ENCODE measurements around the gene YPEL2.

YPEL2 gene

GRCh38 chr17:59431601-59432000 lies 100.1 kb downstream of the YPEL2 start:
- H3F3A ChIP-seq (ENCODE audit: control insufficient read depth, insufficient read depth) = no peaks in the 10 kb centered on the region
- H3K4me2 ChIP-seq (ENCODE audit: low read length) = no peak overlapping the region
- H3K79me2 ChIP-seq (ENCODE audit: control insufficient read depth, low read length) = no peaks in the 10 kb centered on the region
- no peak overlapping the region for H3K4me3 ChIP-seq (ENCODE audit: low read length)
- no peak overlapping the region for H3K27ac ChIP-seq (ENCODE audit: low read depth, low read length)
- no peaks in the 10 kb centered on the region for H3K36me3 ChIP-seq (ENCODE audit: control insufficient read depth, low read length)
- no peaks in the 10 kb centered on the region for H3K4me1 ChIP-seq (ENCODE audit: control insufficient read depth, low read length)
- H3K9me3 ChIP-seq (ENCODE audit: control insufficient read depth, insufficient read depth, low read length) = no peaks in the 10 kb centered on the region
- no peaks in the 10 kb centered on the region for H3K9me2 ChIP-seq (replicated peaks; ENCODE audit: control insufficient read depth, low read length)
- TF ChIP-seq EZH2phosphoT487 (IDR thresholded peaks at IDR 0.05; ENCODE audit: borderline replicate concordance, low read length) (no peak), CTCF (IDR thresholded peaks at IDR 0.05; ENCODE audit: low read depth, low read length, poor library complexity, severe bottlenecking) (no peak)
- H3K27me3 ChIP-seq (ENCODE audit: control insufficient read depth, low read length) = peaks cover 14% of the 10 kb centered on the region
- H4K20me1 ChIP-seq (ENCODE audit: control insufficient read depth, insufficient read depth, low read depth, low read length) = no peaks in the 10 kb centered on the region

- Histone ChIP-seq H3K4me1 (ENCODE audit: control insufficient read depth, low read length) (peaks cover 5% of the 10 kb centered on the region), H3K4me3 (ENCODE audit: low read length) (no peak overlapping the region), H3K27me3 (ENCODE audit: control insufficient read depth, low read length) (peaks cover 18% of the 10 kb centered on the region), H3K27ac (ENCODE audit: low read depth, low read length) (no peak overlapping the region), H3K9me3 (ENCODE audit: control insufficient read depth, insufficient read depth, low read length) (no peaks in the 10 kb centered on the region), H3F3A (ENCODE audit: control insufficient read depth, insufficient read depth) (no peaks in the 10 kb centered on the region), H4K20me1 (ENCODE audit: control insufficient read depth, insufficient read depth, low read depth, low read length) (no peaks in the 10 kb centered on the region), H3K79me2 (ENCODE audit: control insufficient read depth, low read length) (no peaks in the 10 kb centered on the region), H3K4me2 (ENCODE audit: low read length) (no peak overlapping the region), H3K9me2 (replicated peaks; ENCODE audit: control insufficient read depth, low read length) (no peaks in the 10 kb centered on the region), H3K36me3 (ENCODE audit: control insufficient read depth, low read length) (no peaks in the 10 kb centered on the region)
- TF ChIP-seq EZH2phosphoT487 (IDR thresholded peaks at IDR 0.05; ENCODE audit: borderline replicate concordance, low read length) (no peak), CTCF (IDR thresholded peaks at IDR 0.05; ENCODE audit: low read depth, low read length, poor library complexity, severe bottlenecking) (no peak)
Measured at GRCh38 chr17:59432657-59433056, 101.2 kb downstream of the YPEL2 start.

- H4K20me1 ChIP-seq (ENCODE audit: control insufficient read depth, insufficient read depth, low read depth, low read length) = no peaks in the 10 kb centered on the region
- H3K4me1 ChIP-seq (ENCODE audit: control insufficient read depth, low read length) = peaks cover 14% of the 10 kb centered on the region
- peaks cover 18% of the 10 kb centered on the region for H3K27me3 ChIP-seq (ENCODE audit: control insufficient read depth, low read length)
- H3K9me2 ChIP-seq (replicated peaks; ENCODE audit: control insufficient read depth, low read length) = no peaks in the 10 kb centered on the region
- no peak overlapping the region for H3K27ac ChIP-seq (ENCODE audit: low read depth, low read length)
- no peaks in the 10 kb centered on the region for H3K79me2 ChIP-seq (ENCODE audit: control insufficient read depth, low read length)
- no peaks in the 10 kb centered on the region for H3K36me3 ChIP-seq (ENCODE audit: control insufficient read depth, low read length)
- no peak overlapping the region for H3K4me3 ChIP-seq (ENCODE audit: low read length)
- no peak overlapping the region for H3K4me2 ChIP-seq (ENCODE audit: low read length)
- H3K9me3 ChIP-seq (ENCODE audit: control insufficient read depth, insufficient read depth, low read length) = no peaks in the 10 kb centered on the region
- TF ChIP-seq EZH2phosphoT487 (IDR thresholded peaks at IDR 0.05; ENCODE audit: borderline replicate concordance, low read length) (no peak), CTCF (IDR thresholded peaks at IDR 0.05; ENCODE audit: low read depth, low read length, poor library complexity, severe bottlenecking) (no peak)
- no peaks in the 10 kb centered on the region for H3F3A ChIP-seq (ENCODE audit: control insufficient read depth, insufficient read depth)
Measured at GRCh38 chr17:59433586-59433985, 102.1 kb downstream of the YPEL2 start.

GRCh38 chr17:59434429-59434828 lies 103.0 kb downstream of the YPEL2 start:
- TF ChIP-seq EZH2phosphoT487 (IDR thresholded peaks at IDR 0.05; ENCODE audit: borderline replicate concordance, low read length) = no peak
- TF ChIP-seq CTCF (IDR thresholded peaks at IDR 0.05; ENCODE audit: low read depth, low read length, poor library complexity, severe bottlenecking) = no peak
- no peak overlapping the region for H3K4me3 ChIP-seq (ENCODE audit: low read length)
- H3K27me3 ChIP-seq (ENCODE audit: control insufficient read depth, low read length) = peaks cover 18% of the 10 kb centered on the region
- H3K4me2 ChIP-seq (ENCODE audit: low read length) = no peak overlapping the region
- H4K20me1 ChIP-seq (ENCODE audit: control insufficient read depth, insufficient read depth, low read depth, low read length) = no peaks in the 10 kb centered on the region
- no peak overlapping the region for H3K27ac ChIP-seq (ENCODE audit: low read depth, low read length)
- H3K9me3 ChIP-seq (ENCODE audit: control insufficient read depth, insufficient read depth, low read length) = no peaks in the 10 kb centered on the region
- H3K36me3 ChIP-seq (ENCODE audit: control insufficient read depth, low read length) = no peaks in the 10 kb centered on the region
- H3K79me2 ChIP-seq (ENCODE audit: control insufficient read depth, low read length) = no peaks in the 10 kb centered on the region
- peaks cover 23% of the 10 kb centered on the region for H3K4me1 ChIP-seq (ENCODE audit: control insufficient read depth, low read length)
- no peaks in the 10 kb centered on the region for H3F3A ChIP-seq (ENCODE audit: control insufficient read depth, insufficient read depth)
- H3K9me2 ChIP-seq (replicated peaks; ENCODE audit: control insufficient read depth, low read length) = no peaks in the 10 kb centered on the region
